Right lobe of liver (tissue), 4 donors: ENCODE measurements around the gene MRPL54.

ENCODE experiments used
- CTCF ChIP-seq, 4 donors: fragments of 200-600 bp in 3 of 4; fragments of 450-650 bp in 1 of 4; IDR thresholded peaks; one replicate each; pipeline versions ENCODE4 v1.5.1 to v1.8.0; 2016 to 2022; ENCODE audit warnings: antibody characterized with exemption in 4 of 4, mild to moderate bottlenecking in 2 of 4
- POLR2A ChIP-seq: fragments of 450-650 bp; IDR thresholded peaks from one replicate; pipeline ENCODE4 v1.6.1; 2017; ENCODE audit warnings: antibody characterized with exemption, mild to moderate bottlenecking
- donor health status: DM: no; HTN: no; CAD: no.
- donor health status: DM: no; HTN: no; CAD: no.
- donor health status: DM: no; HTN: yes; CAD: no.

GRCh38 chr19:3725121-3725520, 37.4 kb upstream of the MRPL54 start:
- no peak for TF ChIP-seq POLR2A
- no peak for TF ChIP-seq CTCF (IDR thresholded peaks at IDR 0.05)
